Natural killer cell (primary cell): ENCODE measurements around the gene CEL. TPM values are rescaled to one million over a fixed set of nuclear protein-coding genes. Genes with fewer than 3 reads are reported as not detected.

Experiments used
- ATAC-seq, 3 donors: fragments of 150-1000 bp in 2 of 3; fragments of 200-7000 bp in 1 of 3; cut with Tn5 transposase; 1 replicate in 1 of 3; 2 replicates in 2 of 3; pipeline ENCODE4 v1.10.0; 2021; ENCODE audit warnings: mild to moderate bottlenecking in 2 of 3, moderate library complexity in 2 of 3
- DNase-seq, 2 donors: peaks; one replicate each; pipeline versions ENCODE4 v3.0.0 to v3.0.0-alpha.2; 2013 to 2021; ENCODE audit warnings: mixed read lengths in 1 of 2
- H3K27ac ChIP-seq: one replicate; pipeline ENCODE4 v1.5.1; 2013; ENCODE audit warnings: mild to moderate bottlenecking, low read length
- H3K27me3 ChIP-seq: one replicate; pipeline ENCODE4 v1.6.1; 2013; ENCODE audit warnings: low read length; ENCODE audit not compliant: control insufficient read depth, insufficient read depth
- H3K36me3 ChIP-seq: one replicate; pipeline ENCODE4 v1.6.1; 2013; ENCODE audit warnings: low read length; ENCODE audit not compliant: control insufficient read depth, insufficient read depth
- H3K4me1 ChIP-seq: one replicate; pipeline ENCODE4 v1.6.1; 2013; ENCODE audit warnings: low read length; ENCODE audit not compliant: control insufficient read depth, insufficient read depth
- H3K4me3 ChIP-seq: one replicate; pipeline ENCODE4 v1.5.1; 2013; ENCODE audit warnings: low read length
- H3K9me3 ChIP-seq: one replicate; pipeline ENCODE4 v1.6.1; 2013; ENCODE audit warnings: low read length; ENCODE audit not compliant: control insufficient read depth, insufficient read depth
- H3K27ac Mint-ChIP-seq, 2 donors: one replicate each; pipeline ENCODE4 v1.8.0; 2022; ENCODE audit warnings: mild to moderate bottlenecking in 2 of 2, mixed read lengths in 2 of 2, moderate library complexity in 1 of 2
- H3K27me3 Mint-ChIP-seq, 2 donors: one replicate each; pipeline ENCODE4 v1.8.0; 2022; ENCODE audit warnings: low read depth in 2 of 2, mixed read lengths in 2 of 2
- H3K36me3 Mint-ChIP-seq: one replicate; pipeline ENCODE4 v1.8.0; 2022; ENCODE audit warnings: mixed read lengths
- H3K4me1 Mint-ChIP-seq, 2 donors: one replicate each; pipeline ENCODE4 v1.8.0; 2022; ENCODE audit warnings: mixed read lengths in 2 of 2
- H3K4me3 Mint-ChIP-seq: one replicate; pipeline ENCODE4 v1.8.0; 2022; ENCODE audit warnings: mild to moderate bottlenecking, moderate library complexity, mixed read lengths
- H3K9me3 Mint-ChIP-seq, 2 donors: one replicate each; pipeline ENCODE4 v1.8.0; 2022; ENCODE audit warnings: mixed read lengths in 2 of 2
- WGBS: methylation state at CpG from one replicate; pipeline ENCODE4 v1.1.7; 2013; ENCODE audit warnings: missing lambda C conversion rate; ENCODE audit not compliant: insufficient coverage; 5-methylcytosine and 5-hydroxymethylcytosine counted together
- intact Hi-C: fragments of 100-400 bp; cut with micrococcal nuclease; formaldehyde crosslinking; loops from one replicate; pipeline ENCODE4 v1.14.2; 2022
- total RNA-seq, 4 donors: library from RNA; stranded (reverse); fragments of 120-200 nt in 1 of 4; gene quantifications; one replicate each; pipeline versions ENCODE4 v1.2.3 to v1.2.4, GENCODE V29; 2013 to 2022
- TF ChIP-seq, protein P1 (sequence below): fragments of 200-600 bp; IDR thresholded peaks from one replicate; pipeline ENCODE4 v1.8.0; 2022; ENCODE audit warnings: antibody characterized with exemption

Gene CEL
- total RNA-seq, 3 donors from 2014 or later (not counting 1 experiment from before 2014, with no cell fraction given) = 0.18 to 0.68 (median 0.42) TPM

DNA sequence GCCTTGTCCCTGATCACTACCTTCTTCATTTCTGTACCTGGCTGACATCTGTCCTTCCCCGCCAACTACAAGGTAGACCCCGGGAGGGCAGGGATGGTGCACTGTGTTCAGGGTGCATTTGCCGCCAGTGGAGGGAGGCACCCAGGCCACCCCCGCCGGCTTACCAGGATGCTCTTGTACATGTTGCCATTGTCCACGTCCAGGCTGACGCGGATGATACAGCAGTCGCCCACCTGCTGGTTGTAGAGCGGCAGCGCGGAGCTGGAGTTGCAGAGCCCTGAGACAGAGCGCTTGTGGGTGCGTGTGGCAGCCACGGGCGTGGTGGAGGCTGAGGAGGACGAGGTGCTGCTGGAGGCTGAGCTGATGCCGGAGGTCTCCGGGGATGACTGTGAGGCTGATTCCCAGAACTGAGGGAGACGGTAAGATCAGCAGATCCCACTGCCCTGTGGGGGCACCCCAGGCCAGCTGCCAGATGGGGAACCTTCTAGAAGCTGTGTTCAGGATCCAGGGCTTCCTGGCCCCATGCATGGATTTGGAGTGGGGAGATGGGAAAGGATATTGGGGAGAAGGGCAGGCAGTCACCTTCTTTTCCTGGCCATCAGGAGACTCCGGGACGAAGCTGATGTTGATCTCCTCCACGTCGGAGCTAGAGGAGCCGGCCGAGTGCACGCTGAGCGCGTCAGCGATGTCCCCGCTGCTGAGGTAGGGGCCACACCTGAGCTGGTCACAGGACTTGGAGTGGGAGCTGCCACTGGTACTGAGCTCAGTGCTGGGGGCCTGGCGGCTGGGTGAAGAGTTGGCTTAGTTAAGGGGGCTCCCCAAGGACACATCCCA, 39.8 kb downstream of the CEL start:
- ATAC-seq (no peak), DNase-seq (no peak)
- Mint-ChIP-seq H3K36me3 (peaks cover 3% of the 10 kb centered on the region), H3K9me3 (no peaks in the 10 kb centered on the region), H3K27me3 (no peaks in the 10 kb centered on the region), H3K27ac (peak overlapping the region; percentile 71 to 75), H3K4me1 (peaks cover 0 to 6% of the 10 kb centered on the region in 2 donors), H3K4me3 (no peak overlapping the region)
- no peaks in the 10 kb centered on the region for H3K27me3 ChIP-seq
- H3K36me3 ChIP-seq = peaks cover 87% of the 10 kb centered on the region
- TF ChIP-seq, protein P1, sequence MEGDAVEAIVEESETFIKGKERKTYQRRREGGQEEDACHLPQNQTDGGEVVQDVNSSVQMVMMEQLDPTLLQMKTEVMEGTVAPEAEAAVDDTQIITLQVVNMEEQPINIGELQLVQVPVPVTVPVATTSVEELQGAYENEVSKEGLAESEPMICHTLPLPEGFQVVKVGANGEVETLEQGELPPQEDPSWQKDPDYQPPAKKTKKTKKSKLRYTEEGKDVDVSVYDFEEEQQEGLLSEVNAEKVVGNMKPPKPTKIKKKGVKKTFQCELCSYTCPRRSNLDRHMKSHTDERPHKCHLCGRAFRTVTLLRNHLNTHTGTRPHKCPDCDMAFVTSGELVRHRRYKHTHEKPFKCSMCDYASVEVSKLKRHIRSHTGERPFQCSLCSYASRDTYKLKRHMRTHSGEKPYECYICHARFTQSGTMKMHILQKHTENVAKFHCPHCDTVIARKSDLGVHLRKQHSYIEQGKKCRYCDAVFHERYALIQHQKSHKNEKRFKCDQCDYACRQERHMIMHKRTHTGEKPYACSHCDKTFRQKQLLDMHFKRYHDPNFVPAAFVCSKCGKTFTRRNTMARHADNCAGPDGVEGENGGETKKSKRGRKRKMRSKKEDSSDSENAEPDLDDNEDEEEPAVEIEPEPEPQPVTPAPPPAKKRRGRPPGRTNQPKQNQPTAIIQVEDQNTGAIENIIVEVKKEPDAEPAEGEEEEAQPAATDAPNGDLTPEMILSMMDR = no peak
- H3K9me3 ChIP-seq = no peaks in the 10 kb centered on the region
- peaks cover 5% of the 10 kb centered on the region for H3K4me1 ChIP-seq
- H3K4me3 ChIP-seq = no peak overlapping the region
- intact Hi-C loops = no loop called here
- 97% methylated on average over 32 of the region's 32 CpGs for WGBS
- H3K27ac ChIP-seq = no peak overlapping the region

DNA sequence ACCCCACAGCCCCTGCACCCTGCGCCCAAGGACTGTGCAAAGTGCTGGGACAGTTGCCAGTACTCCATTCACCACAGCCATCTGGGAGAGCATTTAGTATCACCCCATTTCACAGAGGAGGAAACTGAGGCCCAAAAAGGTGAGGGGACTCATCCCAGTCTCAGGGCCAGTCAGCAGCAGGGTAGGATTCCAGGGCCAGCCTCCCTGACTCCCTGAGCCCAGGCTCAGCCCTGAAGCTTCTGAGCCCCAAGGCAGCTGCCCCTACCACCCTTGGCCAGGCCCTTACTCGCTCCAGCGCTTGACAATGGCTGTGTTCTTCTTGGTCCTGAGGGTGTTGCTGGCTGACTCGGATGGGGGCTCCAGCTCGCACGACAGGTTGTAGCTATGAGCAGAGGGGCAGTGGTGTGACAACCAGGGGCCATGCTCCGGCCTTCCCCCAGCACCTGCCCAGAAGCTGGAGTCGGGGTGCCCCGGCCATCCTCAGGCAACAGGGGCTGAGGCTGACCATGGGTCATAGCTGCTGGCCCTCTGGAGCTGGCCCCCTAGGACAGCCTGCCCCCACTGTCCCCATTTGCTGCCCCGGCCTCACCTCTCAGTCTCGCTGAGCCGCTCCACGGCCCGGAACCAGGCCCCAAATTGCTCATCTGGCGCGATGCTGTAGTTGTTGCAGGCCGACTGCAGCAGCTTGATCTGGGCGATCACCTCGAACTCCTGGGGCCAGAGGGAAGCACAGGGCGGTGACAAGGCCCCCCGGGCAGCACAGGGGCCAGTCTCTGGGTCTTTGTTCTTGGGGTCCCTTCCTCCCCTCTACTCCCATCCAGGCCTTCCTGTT, 40.6 kb downstream of the CEL start:
- Histone ChIP-seq H3K27me3 (no peaks in the 10 kb centered on the region), H3K36me3 (peaks cover 91% of the 10 kb centered on the region), H3K4me1 (peaks cover 5% of the 10 kb centered on the region), H3K9me3 (no peaks in the 10 kb centered on the region), H3K4me3 (no peak overlapping the region), H3K27ac (no peak overlapping the region)
- H3K27ac Mint-ChIP-seq = peak overlapping the region; percentile 85 to 87
- DNase-seq (no peak), ATAC-seq (no peak)
- H3K27me3 Mint-ChIP-seq = no peaks in the 10 kb centered on the region
- TF ChIP-seq, protein P1 = no peak
- peaks cover 0 to 6% of the 10 kb centered on the region in 2 donors for H3K4me1 Mint-ChIP-seq
- no peak overlapping the region for H3K4me3 Mint-ChIP-seq
- intact Hi-C loops = loop anchor here (1.0 kb wide), 2 partner anchors 46 to 78 kb away; no protein-coding TSS in a partner anchor
- H3K36me3 Mint-ChIP-seq = no peaks in the 10 kb centered on the region
- no peaks in the 10 kb centered on the region for H3K9me3 Mint-ChIP-seq
- 98% methylated on average over 21 of the region's 21 CpGs for WGBS

DNA sequence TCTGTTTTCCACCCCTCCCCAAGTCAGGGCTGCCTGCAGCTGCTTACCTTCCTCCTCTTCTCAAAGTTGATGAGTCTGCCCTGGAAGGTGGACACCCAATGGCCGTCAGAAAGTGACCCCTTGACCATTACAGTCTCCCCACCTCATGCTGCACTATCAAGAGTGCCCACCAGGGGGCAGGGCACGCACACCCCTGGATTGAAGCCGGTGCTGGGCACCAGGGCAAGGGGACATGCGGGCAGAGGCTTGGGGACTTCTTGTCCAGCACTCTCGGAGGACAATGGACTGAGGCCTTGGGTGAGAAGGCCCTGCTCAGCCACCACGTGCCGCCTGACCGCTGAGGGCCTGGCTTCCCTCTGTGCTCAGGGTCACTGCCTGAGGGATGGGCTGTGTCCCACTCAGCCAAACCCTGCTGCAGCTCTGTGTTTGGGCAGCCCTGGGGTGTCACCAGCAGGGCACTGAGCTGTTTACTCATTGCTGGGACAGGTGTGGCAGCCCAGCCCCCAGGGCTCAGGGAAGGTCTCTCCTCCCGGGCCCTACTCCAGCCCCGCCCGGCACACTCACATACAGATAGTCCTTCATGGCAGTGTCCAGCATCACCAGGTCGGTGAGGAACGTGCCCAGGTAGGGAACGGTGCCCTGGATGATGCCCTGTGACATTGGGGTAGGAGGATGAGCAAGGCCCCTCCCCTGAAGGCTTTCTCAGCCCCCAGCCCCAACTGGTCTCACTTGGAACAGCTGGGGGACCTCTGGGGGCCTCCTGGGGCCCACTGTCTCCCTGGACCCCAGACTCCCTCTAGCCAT, 41.6 kb downstream of the CEL start:
- peak overlapping the region; percentile 15 for H3K27ac ChIP-seq
- TF ChIP-seq, protein P1 = peak; percentile 97
- Mint-ChIP-seq H3K36me3 (no peaks in the 10 kb centered on the region), H3K27me3 (no peaks in the 10 kb centered on the region), H3K9me3 (no peaks in the 10 kb centered on the region), H3K4me1 (peaks cover 0 to 6% of the 10 kb centered on the region in 2 donors), H3K4me3 (no peak overlapping the region), H3K27ac (peak overlapping the region; percentile 85 to 87)
- no peaks in the 10 kb centered on the region for H3K27me3 ChIP-seq
- ATAC-seq (peak; percentile 69 to 81 (median 80)), DNase-seq (peak; percentile 71)
- WGBS = 70% methylated on average over 14 of the region's 14 CpGs
- H3K4me1 ChIP-seq = peaks cover 5% of the 10 kb centered on the region
- no peaks in the 10 kb centered on the region for H3K9me3 ChIP-seq
- peaks cover 91% of the 10 kb centered on the region for H3K36me3 ChIP-seq
- intact Hi-C loops = loop anchor here (1.0 kb wide), 2 partner anchors 45 to 77 kb away; no protein-coding TSS in a partner anchor
- no peak overlapping the region for H3K4me3 ChIP-seq
